Upper lobe of right lung (tissue), 1 donor: ENCODE results near the gene PPP2R2C. TPM values are rescaled to one million over a fixed set of nuclear protein-coding genes. Genes with fewer than 3 reads are reported as not detected.

ENCODE experiments used
- ATAC-seq: fragments of 200-7000 bp; cut with Tn5 transposase; one replicate; pipeline ENCODE4 v1.9.1; 2020; ENCODE audit warnings: mild to moderate bottlenecking, moderate library complexity
- DNase-seq: peaks from one replicate; pipeline ENCODE4 v3.0.0-alpha.2; 2020
- H3K27ac ChIP-seq: fragments of 200-600 bp; one replicate; pipeline ENCODE4 v1.8.0; 2022
- H3K27me3 ChIP-seq: fragments of 200-600 bp; one replicate; pipeline ENCODE4 v1.8.0; 2022; ENCODE audit warnings: mild to moderate bottlenecking
- H3K36me3 ChIP-seq: fragments of 200-600 bp; one replicate; pipeline ENCODE4 v1.8.0; 2022
- H3K4me1 ChIP-seq: fragments of 200-600 bp; one replicate; pipeline ENCODE4 v1.8.0; 2022
- H3K4me3 ChIP-seq: fragments of 200-600 bp; one replicate; pipeline ENCODE4 v1.8.0; 2022; ENCODE audit warnings: mild to moderate bottlenecking
- H3K9me3 ChIP-seq: fragments of 200-600 bp; one replicate; pipeline ENCODE4 v1.8.0; 2022
- CTCF ChIP-seq: fragments of 200-600 bp; IDR thresholded peaks from one replicate; pipeline ENCODE4 v1.8.0; 2022; ENCODE audit warnings: antibody characterized with exemption
- intact Hi-C: fragments of 100-400 bp; cut with DNase I; formaldehyde crosslinking; loops from one replicate; pipeline ENCODE4 v1.11.0; 2022
- total RNA-seq: library from RNA; stranded (reverse); fragmentation: NEBNext Ultra II Directional; extraction: Animal tissue kit (Norgen Biotek cat#: 25700); gene quantifications from one replicate; pipeline ENCODE4 v1.2.1, GENCODE V29; 2021
- donor health status: DM: no; HTN: yes; CAD: no; lungs with severe emphysema.

Gene PPP2R2C
- total RNA-seq, 1 donor from 2014 or later = 0.09 TPM

- H3K4me1 ChIP-seq = no peaks in the 10 kb centered on the region
- intact Hi-C loops = no loop called here
- H3K27ac ChIP-seq = no peak overlapping the region
- DNase-seq = no peak
- TF ChIP-seq CTCF = no peak
- peaks cover 5% of the 10 kb centered on the region for H3K27me3 ChIP-seq
- no peaks in the 10 kb centered on the region for H3K36me3 ChIP-seq
- H3K9me3 ChIP-seq = peaks cover 16% of the 10 kb centered on the region
- no peak overlapping the region for H3K4me3 ChIP-seq
- ATAC-seq = no peak
Observed at GRCh38 chr4:6504900-6505496, 32.6 kb upstream of the PPP2R2C start.

GRCh38 chr4:6502747-6503465, 30.5 kb upstream of the PPP2R2C start:
- H3K9me3 ChIP-seq = peaks cover 16% of the 10 kb centered on the region
- H3K4me3 ChIP-seq = no peak overlapping the region
- no peak overlapping the region for H3K27ac ChIP-seq
- H3K27me3 ChIP-seq = peaks cover 5% of the 10 kb centered on the region
- no peak for TF ChIP-seq CTCF
- intact Hi-C loops = no loop called here
- ATAC-seq = no peak
- no peaks in the 10 kb centered on the region for H3K36me3 ChIP-seq
- H3K4me1 ChIP-seq = no peaks in the 10 kb centered on the region
- DNase-seq = no peak

GRCh38 chr4:6502147-6502546, 29.7 kb upstream of the PPP2R2C start:
- no peak overlapping the region for H3K4me3 ChIP-seq
- no peak for TF ChIP-seq CTCF
- H3K36me3 ChIP-seq = no peaks in the 10 kb centered on the region
- ATAC-seq (no peak), DNase-seq (no peak)
- peaks cover 16% of the 10 kb centered on the region for H3K9me3 ChIP-seq
- intact Hi-C loops = no loop called here
- peaks cover 5% of the 10 kb centered on the region for H3K27me3 ChIP-seq
- H3K4me1 ChIP-seq = no peaks in the 10 kb centered on the region
- no peak overlapping the region for H3K27ac ChIP-seq

GRCh38 chr4:6501171-6501570, 28.8 kb upstream of the PPP2R2C start:
- peaks cover 16% of the 10 kb centered on the region for H3K9me3 ChIP-seq
- no peak for TF ChIP-seq CTCF
- DNase-seq = no peak
- H3K4me1 ChIP-seq = no peaks in the 10 kb centered on the region
- no peaks in the 10 kb centered on the region for H3K36me3 ChIP-seq
- intact Hi-C loops = no loop called here
- H3K4me3 ChIP-seq = no peak overlapping the region
- peaks cover 5% of the 10 kb centered on the region for H3K27me3 ChIP-seq
- H3K27ac ChIP-seq = no peak overlapping the region
- ATAC-seq = no peak

GRCh38 chr4:6500481-6501140, 28.2 kb upstream of the PPP2R2C start:
- no peak for ATAC-seq

More at GRCh38 chr4:6500481-6501140, 28.2 kb upstream of the PPP2R2C start:
- Histone ChIP-seq H3K9me3 (peaks cover 16% of the 10 kb centered on the region), H3K4me1 (no peaks in the 10 kb centered on the region), H3K27me3 (peaks cover 8% of the 10 kb centered on the region), H3K36me3 (no peaks in the 10 kb centered on the region), H3K27ac (no peak overlapping the region), H3K4me3 (no peak overlapping the region)
- intact Hi-C loops = no loop called here
- no peak for TF ChIP-seq CTCF
- no peak for DNase-seq
